ENCODE measurements around the gene PODN.

Gene PODN

DNA sequence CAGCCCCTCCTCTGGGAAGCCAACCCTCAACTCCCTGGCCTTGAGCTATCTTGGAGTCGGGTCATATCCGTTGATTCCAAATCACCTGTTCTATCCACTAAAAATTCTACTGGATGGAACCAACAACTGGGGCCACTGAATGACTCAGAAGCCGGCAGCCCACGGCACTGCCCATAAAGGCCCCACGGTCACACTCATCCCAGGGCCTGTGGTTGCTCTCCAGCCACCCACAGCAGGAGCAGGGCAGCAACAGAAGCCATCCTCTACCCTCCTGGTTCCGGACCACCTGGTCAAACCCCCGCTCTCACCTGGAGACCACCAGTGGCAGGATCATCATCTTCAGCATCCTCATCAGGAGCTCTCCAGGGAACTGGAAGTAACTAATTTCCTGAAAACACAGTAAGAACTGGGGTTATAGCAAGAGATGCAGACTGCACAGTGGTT lies 72.1 kb downstream of the PODN start:
- no peak overlapping the region for H3K9ac ChIP-seq (ENCODE audit: low read length)
- no peak overlapping the region for H3K4me2 ChIP-seq (ENCODE audit: low read depth, low read length)
- DNase-seq: no peak
- no peaks in the 10 kb centered on the region for H3K79me2 ChIP-seq (ENCODE audit: low read length)
- H3K4me3 ChIP-seq (ENCODE audit: low read length): no peak overlapping the region
- H4K20me1 ChIP-seq (ENCODE audit: insufficient read depth, low read length): no peaks in the 10 kb centered on the region
- no peak overlapping the region for H2AFZ ChIP-seq (ENCODE audit: low read length)
- no peaks in the 10 kb centered on the region for H3K4me1 ChIP-seq (ENCODE audit: low read length)
- TF ChIP-seq, protein P1, sequence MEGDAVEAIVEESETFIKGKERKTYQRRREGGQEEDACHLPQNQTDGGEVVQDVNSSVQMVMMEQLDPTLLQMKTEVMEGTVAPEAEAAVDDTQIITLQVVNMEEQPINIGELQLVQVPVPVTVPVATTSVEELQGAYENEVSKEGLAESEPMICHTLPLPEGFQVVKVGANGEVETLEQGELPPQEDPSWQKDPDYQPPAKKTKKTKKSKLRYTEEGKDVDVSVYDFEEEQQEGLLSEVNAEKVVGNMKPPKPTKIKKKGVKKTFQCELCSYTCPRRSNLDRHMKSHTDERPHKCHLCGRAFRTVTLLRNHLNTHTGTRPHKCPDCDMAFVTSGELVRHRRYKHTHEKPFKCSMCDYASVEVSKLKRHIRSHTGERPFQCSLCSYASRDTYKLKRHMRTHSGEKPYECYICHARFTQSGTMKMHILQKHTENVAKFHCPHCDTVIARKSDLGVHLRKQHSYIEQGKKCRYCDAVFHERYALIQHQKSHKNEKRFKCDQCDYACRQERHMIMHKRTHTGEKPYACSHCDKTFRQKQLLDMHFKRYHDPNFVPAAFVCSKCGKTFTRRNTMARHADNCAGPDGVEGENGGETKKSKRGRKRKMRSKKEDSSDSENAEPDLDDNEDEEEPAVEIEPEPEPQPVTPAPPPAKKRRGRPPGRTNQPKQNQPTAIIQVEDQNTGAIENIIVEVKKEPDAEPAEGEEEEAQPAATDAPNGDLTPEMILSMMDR (IDR thresholded peaks at IDR 0.05; ENCODE audit: low read length): no peak
- no peak for TF ChIP-seq EZH2phosphoT487 (IDR thresholded peaks at IDR 0.05; ENCODE audit: low read length)
- TF ChIP-seq EZH2 (optimal IDR thresholded peaks at IDR 0.05; ENCODE audit: low read depth, low read length): no peak
- no peaks in the 10 kb centered on the region for H3K36me3 ChIP-seq (replicated peaks; ENCODE audit: insufficient read depth, low read length)
- no peaks in the 10 kb centered on the region for H3F3A ChIP-seq (ENCODE audit: insufficient read depth, low read length)
- no peaks in the 10 kb centered on the region for H3K9me2 ChIP-seq (replicated peaks; ENCODE audit: insufficient read depth, low read length)
- no peaks in the 10 kb centered on the region for H3K27me3 ChIP-seq (replicated peaks; ENCODE audit: insufficient read depth, low read length)
- no peak overlapping the region for H3K27ac ChIP-seq (ENCODE audit: low read length)
- H3K9me3 ChIP-seq (replicated peaks; ENCODE audit: insufficient read depth, low read length): no peaks in the 10 kb centered on the region
